Prostate gland (tissue), 2 donors: ENCODE results near the gene FMNL1. TPM values are rescaled to one million over a fixed set of nuclear protein-coding genes. Genes with fewer than 3 reads are reported as not detected.

Source experiments
- DNase-seq: peaks from one replicate; pipeline ENCODE4 v3.0.0-alpha.2; 2019; ENCODE audit warnings: low spot score
- H3K27ac ChIP-seq, 2 donors: fragments of 200-600 bp; sonication (generic); 2 replicates each; pipeline ENCODE4 v1.5.1; 2017 to 2019
- H3K27me3 ChIP-seq: fragments of 200-600 bp; sonication (generic); replicated peaks from 2 replicates; pipeline ENCODE4 v1.5.1; 2019; ENCODE audit not compliant: insufficient read depth
- H3K36me3 ChIP-seq, 2 donors: fragments of 200-600 bp; sonication (generic); 1 replicate in 1 of 2; 2 replicates in 1 of 2; pipeline versions ENCODE4 v1.5.1 to v1.8.1; 2017 to 2019
- H3K4me1 ChIP-seq: fragments of 200-600 bp; sonication (generic); replicated peaks from 2 replicates; pipeline ENCODE4 v1.5.1; 2019
- H3K4me3 ChIP-seq, 2 donors: fragments of 200-600 bp; sonication (generic); 2 replicates each; pipeline ENCODE4 v1.5.1; 2017 to 2019
- H3K9me3 ChIP-seq: fragments of 200-600 bp; sonication (generic); 2 replicates; pipeline ENCODE4 v1.5.1; 2017
- POLR2A ChIP-seq: fragments of 450-650 bp; IDR thresholded peaks from one replicate; pipeline ENCODE4 v1.6.1; 2016; ENCODE audit warnings: antibody characterized with exemption, mild to moderate bottlenecking
- POLR2AphosphoS5 ChIP-seq: sonication (generic); formaldehyde crosslinking; IDR thresholded peaks from one replicate; pipeline ENCODE4 v1.6.1; 2017; ENCODE audit warnings: antibody characterized with exemption
- WGBS: methylation state at CpG from one replicate; pipeline ENCODE4 v1.1.5; 2018; 5-methylcytosine and 5-hydroxymethylcytosine counted together
- intact Hi-C: fragments of 100-400 bp; cut with DNase I; formaldehyde crosslinking; loops from one replicate; pipeline ENCODE4 v1.14.2; 2022
- total RNA-seq, 2 donors: library from RNA; depleted of rRNA; stranded (reverse); fragments of >200 nt; gene quantifications; one replicate each; pipeline ENCODE4 v1.1.0, GENCODE V29; 2016
- TF ChIP-seq, protein P1 (sequence below), 4 experiments: fragments of 200-600 bp in 2 of 4; fragments of 450-650 bp in 2 of 4; sonication (generic) in 2 of 4; IDR thresholded peaks; 1 replicate in 3 of 4; 2 replicates in 1 of 4; pipeline ENCODE4 v1.5.1; 2016 to 2019; ENCODE audit warnings: antibody characterized with exemption in 4 of 4, mild to moderate bottlenecking in 2 of 4, moderate library complexity in 2 of 4

Gene FMNL1
- total RNA-seq, 2 donors from 2014 or later, result 3.6 to 12.2 TPM

DNA sequence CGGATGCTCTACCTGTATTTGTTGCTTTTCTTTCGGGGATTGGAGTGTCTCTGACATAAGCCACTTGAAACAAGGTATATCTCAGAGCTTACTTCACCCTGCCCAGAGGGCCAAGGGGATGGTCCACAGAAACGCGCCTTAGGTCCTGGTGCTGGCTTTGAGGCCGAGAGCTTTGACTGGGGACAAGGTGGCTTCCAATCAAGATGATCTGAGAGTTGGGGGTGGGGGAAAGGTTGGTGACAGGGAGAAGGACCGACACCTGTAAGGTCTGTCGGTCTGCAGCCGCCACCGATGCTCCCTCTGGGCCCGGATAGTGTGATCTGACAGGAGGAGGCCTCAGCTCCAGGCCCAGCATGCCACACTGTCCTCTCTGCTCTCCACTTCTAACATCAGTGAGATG is 62.0 kb downstream of the FMNL1 start:
- Histone ChIP-seq H3K9me3 (no peaks in the 10 kb centered on the region), H3K27me3 (no peaks in the 10 kb centered on the region), H3K36me3 (peaks cover 0 to 23% of the 10 kb centered on the region in 2 donors), H3K4me1 (no peaks in the 10 kb centered on the region), H3K27ac (peak overlapping the region; percentile 21 to 50), H3K4me3 (no peak overlapping the region)
- no peak for DNase-seq
- TF ChIP-seq, protein P1, sequence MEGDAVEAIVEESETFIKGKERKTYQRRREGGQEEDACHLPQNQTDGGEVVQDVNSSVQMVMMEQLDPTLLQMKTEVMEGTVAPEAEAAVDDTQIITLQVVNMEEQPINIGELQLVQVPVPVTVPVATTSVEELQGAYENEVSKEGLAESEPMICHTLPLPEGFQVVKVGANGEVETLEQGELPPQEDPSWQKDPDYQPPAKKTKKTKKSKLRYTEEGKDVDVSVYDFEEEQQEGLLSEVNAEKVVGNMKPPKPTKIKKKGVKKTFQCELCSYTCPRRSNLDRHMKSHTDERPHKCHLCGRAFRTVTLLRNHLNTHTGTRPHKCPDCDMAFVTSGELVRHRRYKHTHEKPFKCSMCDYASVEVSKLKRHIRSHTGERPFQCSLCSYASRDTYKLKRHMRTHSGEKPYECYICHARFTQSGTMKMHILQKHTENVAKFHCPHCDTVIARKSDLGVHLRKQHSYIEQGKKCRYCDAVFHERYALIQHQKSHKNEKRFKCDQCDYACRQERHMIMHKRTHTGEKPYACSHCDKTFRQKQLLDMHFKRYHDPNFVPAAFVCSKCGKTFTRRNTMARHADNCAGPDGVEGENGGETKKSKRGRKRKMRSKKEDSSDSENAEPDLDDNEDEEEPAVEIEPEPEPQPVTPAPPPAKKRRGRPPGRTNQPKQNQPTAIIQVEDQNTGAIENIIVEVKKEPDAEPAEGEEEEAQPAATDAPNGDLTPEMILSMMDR (IDR thresholded peaks at IDR 0.05), result no peak
- TF ChIP-seq POLR2AphosphoS5 (no peak), POLR2A (no peak)
- 86% methylated on average over 10 of the region's 10 CpGs for WGBS
- intact Hi-C loops, result no loop called here

DNA sequence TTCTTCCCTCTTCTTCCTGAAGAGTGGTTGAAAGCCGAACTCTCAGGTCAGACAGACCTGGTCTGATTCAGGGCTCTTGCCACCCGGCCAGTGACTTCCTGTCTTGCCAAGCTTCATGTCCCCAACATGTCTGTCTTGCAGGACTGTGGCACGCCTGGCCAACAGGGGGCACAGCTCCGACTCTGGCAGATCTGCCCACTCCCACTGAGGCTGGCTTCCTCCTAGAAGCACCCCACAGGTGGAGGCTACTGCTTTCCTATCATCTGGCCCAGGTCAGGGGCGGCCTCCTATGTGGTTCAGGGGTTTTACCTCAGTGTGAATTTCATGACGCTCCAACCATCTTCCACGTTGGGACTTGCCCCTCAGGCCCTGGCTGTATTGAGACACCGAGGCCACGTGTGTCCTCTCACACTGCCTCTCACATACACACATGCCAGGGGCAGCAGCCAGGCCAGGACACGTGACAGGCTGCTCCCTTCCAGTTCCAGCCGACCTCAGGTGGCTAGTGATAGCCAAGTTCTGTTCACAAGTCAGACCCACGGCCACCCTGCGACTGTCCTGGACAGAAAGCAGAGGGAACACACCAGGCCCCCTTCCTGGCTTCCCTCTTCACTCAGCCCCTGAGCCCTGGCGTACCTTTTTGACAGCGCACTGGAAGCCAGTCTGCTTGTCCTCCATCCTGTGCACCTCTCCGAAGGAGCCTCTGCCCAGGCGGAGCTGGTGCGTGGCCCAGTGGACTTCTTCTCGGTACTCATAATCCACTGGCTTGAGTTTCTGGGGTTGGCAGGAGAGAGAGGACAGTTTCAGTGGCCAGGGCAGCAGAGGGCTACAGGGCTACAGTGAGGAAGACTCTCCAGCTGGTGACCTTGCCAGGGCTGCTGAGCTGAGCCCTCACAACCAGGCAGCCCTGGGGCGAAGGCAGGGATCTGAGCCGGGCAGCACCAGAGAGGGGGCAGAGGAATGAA is 62.8 kb downstream of the FMNL1 start:
- no peaks in the 10 kb centered on the region for H3K9me3 ChIP-seq
- 66% methylated on average over 21 of the region's 21 CpGs for WGBS
- no peak overlapping the region for H3K4me3 ChIP-seq
- peaks cover 0 to 23% of the 10 kb centered on the region in 2 donors for H3K36me3 ChIP-seq
- TF ChIP-seq POLR2A (no peak), POLR2AphosphoS5 (peak; percentile 89)
- TF ChIP-seq, protein P1 (IDR thresholded peaks at IDR 0.05), result peak in 1 of 4 experiments; percentile 21
- peaks cover 4% of the 10 kb centered on the region for H3K4me1 ChIP-seq
- no peaks in the 10 kb centered on the region for H3K27me3 ChIP-seq
- H3K27ac ChIP-seq, result peak overlapping the region in 1 of 2 donors; percentile 21
- intact Hi-C loops, result no loop called here
- peak; percentile 83 for DNase-seq

DNA sequence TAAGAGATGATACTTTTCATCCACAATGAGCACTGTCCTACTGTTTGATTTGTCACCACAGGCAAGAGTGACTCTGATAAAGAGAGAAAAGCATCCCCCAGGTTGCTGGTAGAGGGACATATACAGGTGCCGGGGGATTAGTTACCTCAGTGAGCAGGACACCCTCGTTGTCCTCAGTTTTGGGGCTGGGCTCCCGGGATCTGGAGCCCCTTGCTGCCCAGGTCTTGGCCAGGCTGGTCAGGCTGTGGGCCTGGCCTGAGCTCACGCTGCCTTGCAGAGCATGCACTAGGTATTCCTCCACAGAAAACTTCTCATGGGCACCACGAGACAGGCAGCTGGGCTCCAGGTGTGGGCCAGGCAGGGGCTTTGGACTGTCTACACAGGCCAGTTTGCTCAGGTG is 64.6 kb downstream of the FMNL1 start:
- no peaks in the 10 kb centered on the region for H3K9me3 ChIP-seq
- TF ChIP-seq, protein P1 (IDR thresholded peaks at IDR 0.05), result no peak
- TF ChIP-seq POLR2A, result no peak
- no peak for TF ChIP-seq POLR2AphosphoS5
- no peak overlapping the region for H3K27ac ChIP-seq
- 86% methylated on average over 5 of the region's 5 CpGs for WGBS
- H3K4me3 ChIP-seq, result no peak overlapping the region
- H3K4me1 ChIP-seq, result peaks cover 4% of the 10 kb centered on the region
- no peaks in the 10 kb centered on the region for H3K27me3 ChIP-seq
- no peak for DNase-seq
- peaks cover 0 to 23% of the 10 kb centered on the region in 2 donors for H3K36me3 ChIP-seq
- intact Hi-C loops, result no loop called here

DNA sequence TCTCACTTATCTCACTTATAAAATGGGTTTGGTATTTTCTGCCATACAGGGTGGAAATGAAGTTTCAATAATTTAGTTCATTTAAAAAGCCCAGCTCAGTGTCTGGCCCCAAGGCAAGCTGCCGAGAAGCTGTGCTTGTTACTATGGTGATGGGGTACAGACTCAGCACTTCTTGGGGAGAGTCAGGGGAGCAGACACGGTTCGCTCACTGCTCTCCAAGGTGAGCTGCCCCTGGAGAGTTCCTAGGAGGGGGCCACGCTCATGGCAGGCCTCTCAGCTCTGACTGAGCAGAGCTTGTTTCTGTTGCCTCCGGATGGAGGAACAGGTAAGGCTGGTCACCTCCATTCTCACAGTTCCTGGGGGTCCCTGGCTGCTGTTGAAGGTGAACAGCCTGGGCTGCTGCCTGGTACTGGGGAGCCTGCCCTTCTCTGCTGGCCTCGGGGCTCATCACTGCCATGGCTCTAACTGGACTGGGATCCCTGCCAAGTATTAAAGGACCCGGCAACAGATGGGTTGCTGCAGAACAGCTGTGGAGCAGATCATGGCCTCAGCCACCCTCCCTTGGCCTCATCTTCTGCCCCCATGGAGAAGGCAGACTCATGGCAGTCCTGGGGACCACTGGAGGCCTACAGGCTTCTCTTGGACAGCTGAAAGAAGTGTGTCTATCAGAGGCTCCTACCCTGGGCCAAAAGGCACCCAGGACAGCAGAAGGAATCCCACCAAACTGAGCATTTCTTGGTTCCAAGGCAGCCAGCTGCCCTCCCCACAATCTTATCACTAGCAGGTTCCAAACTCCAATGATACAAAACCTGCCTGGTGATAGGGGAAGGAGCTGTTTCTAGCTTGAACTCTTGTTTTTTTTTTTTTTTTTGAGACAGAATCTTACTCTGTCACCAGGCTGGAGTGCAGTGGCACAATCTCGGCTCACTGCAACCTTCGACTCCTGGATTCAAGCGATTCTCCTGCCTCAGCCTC is 66.1 kb downstream of the FMNL1 start:
- intact Hi-C loops, result no loop called here
- no peak overlapping the region for H3K4me3 ChIP-seq
- H3K27ac ChIP-seq, result peak overlapping the region; percentile 40 to 58
- no peak for DNase-seq
- H3K27me3 ChIP-seq, result no peaks in the 10 kb centered on the region
- H3K36me3 ChIP-seq, result peaks cover 0 to 23% of the 10 kb centered on the region in 2 donors
- peaks cover 8% of the 10 kb centered on the region for H3K4me1 ChIP-seq
- TF ChIP-seq POLR2A, result no peak
- TF ChIP-seq, protein P1 (IDR thresholded peaks at IDR 0.05), result no peak
- no peak for TF ChIP-seq POLR2AphosphoS5
- H3K9me3 ChIP-seq, result no peaks in the 10 kb centered on the region
- WGBS, result 60% methylated on average over 10 of the region's 10 CpGs
